ENCODE results near the gene EIF4E3. TPM values are rescaled to one million over a fixed set of nuclear protein-coding genes. Genes with fewer than 3 reads are reported as not detected.

The EIF4E3 gene
- total RNA-seq: 48.9 TPM
- long read RNA-seq, full-length matches to known transcripts: 194 of 231 reads
- long read RNA-seq, partial matches to known transcripts: 8 of 231 reads
- long read RNA-seq, other reads (novel, unspliced or antisense): 29 of 231 reads

GRCh38 chr3:71725271-71725991, at the start of gene EIF4E3:
TSS of gene EIF4E3 (minus strand) at chr3:71725402. CDS start at chr3:71725367, 35 bp downstream.
- intact Hi-C loops (cut with micrococcal nuclease): no loop called here
- H3K36me3 ChIP-seq: no peaks in the 10 kb centered on the region
- peaks cover 36% of the 10 kb centered on the region for H3K4me1 ChIP-seq
- DNase-seq: peak; percentile 26
- peak within 1 kb of the TSS; percentile 87 for H3K27ac ChIP-seq (replicated peaks)
- no peaks in the 10 kb centered on the region for H3K27me3 ChIP-seq (ENCODE audit: low read depth)
- no peaks in the 10 kb centered on the region for H3K9me3 ChIP-seq (replicated peaks)
- TF ChIP-seq CTCF (IDR thresholded peaks at IDR 0.05; ENCODE audit: borderline replicate concordance): no peak
- peak within 1 kb of the TSS; percentile 74 for H3K4me3 ChIP-seq

- no peak overlapping the region for H3K27ac ChIP-seq (replicated peaks)
- no peak for DNase-seq
- no peaks in the 10 kb centered on the region for H3K9me3 ChIP-seq (replicated peaks)
- peaks cover 76% of the 10 kb centered on the region for H3K27me3 ChIP-seq (ENCODE audit: low read depth)
- no peaks in the 10 kb centered on the region for H3K36me3 ChIP-seq
- H3K4me3 ChIP-seq: no peak overlapping the region
- H3K4me1 ChIP-seq: no peaks in the 10 kb centered on the region
- intact Hi-C loops (cut with micrococcal nuclease): no loop called here
- no peak for TF ChIP-seq CTCF (IDR thresholded peaks at IDR 0.05; ENCODE audit: borderline replicate concordance)
Observed at GRCh38 chr3:71771884-71772283, 46.7 kb upstream of the EIF4E3 start.

- no peak overlapping the region for H3K4me3 ChIP-seq
- H3K27ac ChIP-seq (replicated peaks): no peak overlapping the region
- intact Hi-C loops (cut with micrococcal nuclease): no loop called here
- TF ChIP-seq CTCF (IDR thresholded peaks at IDR 0.05; ENCODE audit: borderline replicate concordance): no peak
- DNase-seq: no peak
- H3K4me1 ChIP-seq: no peaks in the 10 kb centered on the region
- peaks cover 72% of the 10 kb centered on the region for H3K27me3 ChIP-seq (ENCODE audit: low read depth)
- no peaks in the 10 kb centered on the region for H3K9me3 ChIP-seq (replicated peaks)
- H3K36me3 ChIP-seq: no peaks in the 10 kb centered on the region
Observed at GRCh38 chr3:71771126-71771525, 45.9 kb upstream of the EIF4E3 start.

- no peaks in the 10 kb centered on the region for H3K36me3 ChIP-seq
- no peak for TF ChIP-seq CTCF (IDR thresholded peaks at IDR 0.05; ENCODE audit: borderline replicate concordance)
- peaks cover 62% of the 10 kb centered on the region for H3K27me3 ChIP-seq (ENCODE audit: low read depth)
- intact Hi-C loops (cut with micrococcal nuclease): no loop called here
- no peak overlapping the region for H3K27ac ChIP-seq (replicated peaks)
- no peaks in the 10 kb centered on the region for H3K4me1 ChIP-seq
- no peaks in the 10 kb centered on the region for H3K9me3 ChIP-seq (replicated peaks)
- H3K4me3 ChIP-seq: no peak overlapping the region
- no peak for DNase-seq
Observed at GRCh38 chr3:71763426-71763825, 38.2 kb upstream of the EIF4E3 start.

- peaks cover 69% of the 10 kb centered on the region for H3K27me3 ChIP-seq (ENCODE audit: low read depth)
- intact Hi-C loops (cut with micrococcal nuclease): no loop called here
- no peaks in the 10 kb centered on the region for H3K36me3 ChIP-seq
- no peaks in the 10 kb centered on the region for H3K9me3 ChIP-seq (replicated peaks)
- no peaks in the 10 kb centered on the region for H3K4me1 ChIP-seq
- DNase-seq: no peak
- no peak overlapping the region for H3K4me3 ChIP-seq
- no peak for TF ChIP-seq CTCF (IDR thresholded peaks at IDR 0.05; ENCODE audit: borderline replicate concordance)
- H3K27ac ChIP-seq (replicated peaks): no peak overlapping the region
Observed at GRCh38 chr3:71760140-71760539, 34.9 kb upstream of the EIF4E3 start.

Data from left ventricle myocardium inferior (tissue), 1 donor.